GM12878 (cell line): ENCODE results near the gene STK32B. TPM values are rescaled to one million over a fixed set of nuclear protein-coding genes. Genes with fewer than 3 reads are reported as not detected.

Source experiments
- CHD4 ChIP-seq: fragments of 200-600 bp; sonication (generic); IDR thresholded peaks from 2 replicates; pipeline ENCODE4 v1.6.1; 2016; ENCODE audit warnings: mild to moderate bottlenecking
- GATAD2B ChIP-seq: fragments of 450-650 bp; conservative IDR thresholded peaks from 2 replicates; pipeline ENCODE4 v1.6.1; 2017; ENCODE audit warnings: low read depth, mild to moderate bottlenecking, moderate library complexity
- NR2C1 ChIP-seq: fragments of 450-650 bp; IDR thresholded peaks from 2 replicates; pipeline ENCODE4 v1.6.1; 2017; ENCODE audit warnings: antibody characterized with exemption, mild to moderate bottlenecking, moderate library complexity
- SP1 ChIP-seq: IDR thresholded peaks from one replicate; pipeline ENCODE4 v1.6.1; 2011; ENCODE audit warnings: low read depth, low read length
- SREBF2 ChIP-seq: IDR thresholded peaks from 2 replicates; pipeline ENCODE4 v1.6.1; 2012; ENCODE audit warnings: mild to moderate bottlenecking, low read length
- YBX1 ChIP-seq: fragments of 450-650 bp; IDR thresholded peaks from 2 replicates; pipeline ENCODE4 v1.6.1; 2016; ENCODE audit warnings: antibody characterized with exemption
- ZNF24 ChIP-seq: fragments of 450-650 bp; IDR thresholded peaks from 2 replicates; pipeline ENCODE4 v1.6.1; 2017; ENCODE audit warnings: antibody characterized with exemption, mild to moderate bottlenecking
- ZSCAN29 ChIP-seq: fragments of 450-650 bp; IDR thresholded peaks from 2 replicates; pipeline ENCODE4 v1.6.1; 2017; ENCODE audit warnings: mild to moderate bottlenecking, moderate library complexity
- polyA plus RNA-seq, 11 experiments: library from polyadenylated mRNA; depleted of rRNA in 4 of 11; unstranded in 6 of 11; stranded (reverse) in 5 of 11; fragments of >200 nt; fragmentation: Nextera tagmentation in 4 of 11; fragmentation: Illumina TruSeq in 1 of 11; extraction: Ambion mirVana in 4 of 11; extraction: Trizol in 1 of 11; gene quantifications; 1 replicate in 1 of 11; 2 replicates in 10 of 11; pipeline versions ENCODE4 v1.2.1 to v1.2.3, GENCODE V29; 2011 to 2016; ENCODE audit warnings: inconsistent platforms in 2 of 11, missing spikeins in 2 of 11, low read depth in 1 of 11
- total RNA-seq, 4 experiments: library from RNA; depleted of rRNA in 3 of 4; stranded (reverse); fragments of >200 nt in 3 of 4; fragmentation: Illumina TruSeq in 1 of 4; extraction: Trizol in 1 of 4; gene quantifications; 2 replicates each; pipeline versions ENCODE4 v1.2.1 to v1.2.3, GENCODE V29; 2013 to 2021
- TF ChIP-seq, protein P1 (sequence below): fragments of 450-650 bp; IDR thresholded peaks from 2 replicates; pipeline ENCODE4 v1.6.1; 2017; ENCODE audit warnings: low read depth, mild to moderate bottlenecking, moderate library complexity
- TF ChIP-seq, protein P2 (sequence below): fragments of 450-650 bp; IDR thresholded peaks from 2 replicates; pipeline ENCODE4 v1.6.1; 2017; ENCODE audit warnings: mild to moderate bottlenecking, moderate library complexity
- TF ChIP-seq, protein P3 (sequence below): IDR thresholded peaks from 2 replicates; pipeline ENCODE4 v1.6.1; 2012; ENCODE audit warnings: low read length, inconsistent platforms

STK32B gene
- total and polyA plus RNA-seq, 10 of the 15 experiments (the other 5 are each of a cell fraction or from before 2014, with no cell fraction given), result 0.04 to 0.12 (median 0.08) TPM; not detected in 7

DNA sequence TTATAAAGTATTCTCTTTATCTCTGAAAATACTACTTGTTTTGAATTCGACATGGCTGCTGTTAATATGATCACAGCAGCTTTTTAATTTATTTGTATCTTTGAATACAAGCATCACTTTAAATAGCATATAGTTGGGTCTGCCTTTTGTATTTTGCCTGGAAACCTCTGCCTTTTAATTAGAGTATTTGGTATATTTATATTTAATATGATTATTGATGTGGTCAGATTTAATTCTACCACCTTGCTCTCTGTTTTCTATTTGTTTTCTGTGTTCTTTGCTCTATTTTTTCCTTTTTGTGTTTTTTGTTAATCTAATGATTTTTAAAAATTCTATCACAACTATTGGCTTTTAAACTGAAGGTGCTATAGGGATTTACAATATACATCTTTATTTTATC, 21.7 kb downstream of the STK32B start (continued):
- TF ChIP-seq, protein P1, sequence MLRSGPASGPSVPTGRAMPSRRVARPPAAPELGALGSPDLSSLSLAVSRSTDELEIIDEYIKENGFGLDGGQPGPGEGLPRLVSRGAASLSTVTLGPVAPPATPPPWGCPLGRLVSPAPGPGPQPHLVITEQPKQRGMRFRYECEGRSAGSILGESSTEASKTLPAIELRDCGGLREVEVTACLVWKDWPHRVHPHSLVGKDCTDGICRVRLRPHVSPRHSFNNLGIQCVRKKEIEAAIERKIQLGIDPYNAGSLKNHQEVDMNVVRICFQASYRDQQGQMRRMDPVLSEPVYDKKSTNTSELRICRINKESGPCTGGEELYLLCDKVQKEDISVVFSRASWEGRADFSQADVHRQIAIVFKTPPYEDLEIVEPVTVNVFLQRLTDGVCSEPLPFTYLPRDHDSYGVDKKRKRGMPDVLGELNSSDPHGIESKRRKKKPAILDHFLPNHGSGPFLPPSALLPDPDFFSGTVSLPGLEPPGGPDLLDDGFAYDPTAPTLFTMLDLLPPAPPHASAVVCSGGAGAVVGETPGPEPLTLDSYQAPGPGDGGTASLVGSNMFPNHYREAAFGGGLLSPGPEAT, result no peak
- TF ChIP-seq YBX1 (no peak), ZNF24 (no peak), SREBF2 (no peak), NR2C1 (no peak), ZSCAN29 (no peak), GATAD2B (no peak), CHD4 (no peak), SP1 (no peak)
- TF ChIP-seq, protein P2, sequence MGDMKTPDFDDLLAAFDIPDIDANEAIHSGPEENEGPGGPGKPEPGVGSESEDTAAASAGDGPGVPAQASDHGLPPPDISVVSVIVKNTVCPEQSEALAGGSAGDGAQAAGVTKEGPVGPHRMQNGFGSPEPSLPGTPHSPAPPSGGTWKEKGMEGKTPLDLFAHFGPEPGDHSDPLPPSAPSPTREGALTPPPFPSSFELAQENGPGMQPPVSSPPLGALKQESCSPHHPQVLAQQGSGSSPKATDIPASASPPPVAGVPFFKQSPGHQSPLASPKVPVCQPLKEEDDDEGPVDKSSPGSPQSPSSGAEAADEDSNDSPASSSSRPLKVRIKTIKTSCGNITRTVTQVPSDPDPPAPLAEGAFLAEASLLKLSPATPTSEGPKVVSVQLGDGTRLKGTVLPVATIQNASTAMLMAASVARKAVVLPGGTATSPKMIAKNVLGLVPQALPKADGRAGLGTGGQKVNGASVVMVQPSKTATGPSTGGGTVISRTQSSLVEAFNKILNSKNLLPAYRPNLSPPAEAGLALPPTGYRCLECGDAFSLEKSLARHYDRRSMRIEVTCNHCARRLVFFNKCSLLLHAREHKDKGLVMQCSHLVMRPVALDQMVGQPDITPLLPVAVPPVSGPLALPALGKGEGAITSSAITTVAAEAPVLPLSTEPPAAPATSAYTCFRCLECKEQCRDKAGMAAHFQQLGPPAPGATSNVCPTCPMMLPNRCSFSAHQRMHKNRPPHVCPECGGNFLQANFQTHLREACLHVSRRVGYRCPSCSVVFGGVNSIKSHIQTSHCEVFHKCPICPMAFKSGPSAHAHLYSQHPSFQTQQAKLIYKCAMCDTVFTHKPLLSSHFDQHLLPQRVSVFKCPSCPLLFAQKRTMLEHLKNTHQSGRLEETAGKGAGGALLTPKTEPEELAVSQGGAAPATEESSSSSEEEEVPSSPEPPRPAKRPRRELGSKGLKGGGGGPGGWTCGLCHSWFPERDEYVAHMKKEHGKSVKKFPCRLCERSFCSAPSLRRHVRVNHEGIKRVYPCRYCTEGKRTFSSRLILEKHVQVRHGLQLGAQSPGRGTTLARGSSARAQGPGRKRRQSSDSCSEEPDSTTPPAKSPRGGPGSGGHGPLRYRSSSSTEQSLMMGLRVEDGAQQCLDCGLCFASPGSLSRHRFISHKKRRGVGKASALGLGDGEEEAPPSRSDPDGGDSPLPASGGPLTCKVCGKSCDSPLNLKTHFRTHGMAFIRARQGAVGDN, result no peak
- TF ChIP-seq, protein P3, sequence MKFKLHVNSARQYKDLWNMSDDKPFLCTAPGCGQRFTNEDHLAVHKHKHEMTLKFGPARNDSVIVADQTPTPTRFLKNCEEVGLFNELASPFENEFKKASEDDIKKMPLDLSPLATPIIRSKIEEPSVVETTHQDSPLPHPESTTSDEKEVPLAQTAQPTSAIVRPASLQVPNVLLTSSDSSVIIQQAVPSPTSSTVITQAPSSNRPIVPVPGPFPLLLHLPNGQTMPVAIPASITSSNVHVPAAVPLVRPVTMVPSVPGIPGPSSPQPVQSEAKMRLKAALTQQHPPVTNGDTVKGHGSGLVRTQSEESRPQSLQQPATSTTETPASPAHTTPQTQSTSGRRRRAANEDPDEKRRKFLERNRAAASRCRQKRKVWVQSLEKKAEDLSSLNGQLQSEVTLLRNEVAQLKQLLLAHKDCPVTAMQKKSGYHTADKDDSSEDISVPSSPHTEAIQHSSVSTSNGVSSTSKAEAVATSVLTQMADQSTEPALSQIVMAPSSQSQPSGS, result no peak
